Hepatocyte (in vitro differentiated cells): ENCODE data around the gene MAU2.
"Not testable (repeated sequence)": the region's sequence is repeated elsewhere in the genome, so short reads cannot be mapped to it uniquely, and the experiment has no call there.

Experiments
- EZH2 ChIP-seq: fragments of 200-600 bp; sonication (generic); IDR thresholded peaks from 2 replicates; pipeline ENCODE4 v1.6.1; 2016; ENCODE audit warnings: antibody characterized with exemption, mild to moderate bottlenecking, borderline replicate concordance
- EZH2phosphoT487 ChIP-seq: fragments of 200-600 bp; sonication (generic); IDR thresholded peaks from one replicate; pipeline ENCODE4 v1.6.1; 2018; ENCODE audit warnings: antibody characterized with exemption, mild to moderate bottlenecking, low read depth, moderate library complexity; ENCODE audit not compliant: unreplicated experiment, severe bottlenecking
- TF ChIP-seq, protein P1 (sequence below): fragments of 200-600 bp; sonication (generic); IDR thresholded peaks from 2 replicates; pipeline ENCODE4 v1.5.1; 2016; ENCODE audit warnings: antibody characterized with exemption, mild to moderate bottlenecking; ENCODE audit not compliant: poor library complexity

DNA sequence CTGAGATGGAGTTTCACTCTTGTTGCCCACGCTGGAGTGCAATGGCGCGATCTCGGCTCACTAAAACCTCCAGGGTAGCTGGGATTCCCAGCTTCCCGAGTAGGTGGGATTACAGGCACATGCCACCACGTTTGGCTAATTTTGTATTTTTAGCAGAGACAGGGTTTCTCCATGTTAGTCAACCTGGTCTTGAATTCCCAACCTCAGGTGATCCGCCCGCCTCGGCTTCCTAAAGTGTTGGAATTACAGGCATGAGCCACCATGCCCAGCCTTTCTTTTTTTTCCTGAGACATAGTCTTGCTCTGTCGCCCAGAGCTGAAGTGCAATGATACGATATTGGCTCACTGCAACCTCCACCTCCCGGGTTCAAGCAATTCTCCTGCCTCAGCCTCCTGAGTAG, 59.7 kb downstream of the MAU2 start:
- TF ChIP-seq, protein P1, sequence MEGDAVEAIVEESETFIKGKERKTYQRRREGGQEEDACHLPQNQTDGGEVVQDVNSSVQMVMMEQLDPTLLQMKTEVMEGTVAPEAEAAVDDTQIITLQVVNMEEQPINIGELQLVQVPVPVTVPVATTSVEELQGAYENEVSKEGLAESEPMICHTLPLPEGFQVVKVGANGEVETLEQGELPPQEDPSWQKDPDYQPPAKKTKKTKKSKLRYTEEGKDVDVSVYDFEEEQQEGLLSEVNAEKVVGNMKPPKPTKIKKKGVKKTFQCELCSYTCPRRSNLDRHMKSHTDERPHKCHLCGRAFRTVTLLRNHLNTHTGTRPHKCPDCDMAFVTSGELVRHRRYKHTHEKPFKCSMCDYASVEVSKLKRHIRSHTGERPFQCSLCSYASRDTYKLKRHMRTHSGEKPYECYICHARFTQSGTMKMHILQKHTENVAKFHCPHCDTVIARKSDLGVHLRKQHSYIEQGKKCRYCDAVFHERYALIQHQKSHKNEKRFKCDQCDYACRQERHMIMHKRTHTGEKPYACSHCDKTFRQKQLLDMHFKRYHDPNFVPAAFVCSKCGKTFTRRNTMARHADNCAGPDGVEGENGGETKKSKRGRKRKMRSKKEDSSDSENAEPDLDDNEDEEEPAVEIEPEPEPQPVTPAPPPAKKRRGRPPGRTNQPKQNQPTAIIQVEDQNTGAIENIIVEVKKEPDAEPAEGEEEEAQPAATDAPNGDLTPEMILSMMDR, result not testable (repeated sequence)
- TF ChIP-seq EZH2phosphoT487, EZH2: not testable (repeated sequence)
